Kidney capillary endothelial cell (primary cell): Measurements from ENCODE around the gene SH2D5.
"Not testable (repeated sequence)": the region's sequence is repeated elsewhere in the genome, so short reads cannot be mapped to it uniquely, and the experiment has no call there.

Experiments used
- DNase-seq: peaks from one replicate; pipeline ENCODE4 v3.0.0-alpha.2; 2018; ENCODE audit warnings: low spot score

SH2D5 gene

DNA sequence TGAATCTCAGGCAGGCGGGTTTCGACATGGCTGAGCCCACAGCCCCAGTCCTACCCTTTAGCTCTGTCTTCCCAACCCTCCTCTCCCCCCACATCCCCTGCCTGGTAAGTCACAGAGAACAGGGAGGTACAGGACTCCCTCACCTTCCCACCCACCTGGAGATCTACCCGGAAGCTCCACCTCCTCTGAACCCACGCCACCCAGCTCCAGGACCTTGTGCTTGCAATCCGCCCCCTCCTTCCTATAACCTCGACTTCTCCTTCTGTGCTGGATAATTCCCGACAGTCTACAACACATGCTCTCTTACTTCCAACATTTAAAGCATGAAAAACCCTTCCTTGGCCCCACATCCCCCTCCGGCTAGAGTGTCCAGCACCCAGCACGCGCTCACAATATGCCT is 37.0 kb downstream of the SH2D5 start:
- DNase-seq = no peak

DNA sequence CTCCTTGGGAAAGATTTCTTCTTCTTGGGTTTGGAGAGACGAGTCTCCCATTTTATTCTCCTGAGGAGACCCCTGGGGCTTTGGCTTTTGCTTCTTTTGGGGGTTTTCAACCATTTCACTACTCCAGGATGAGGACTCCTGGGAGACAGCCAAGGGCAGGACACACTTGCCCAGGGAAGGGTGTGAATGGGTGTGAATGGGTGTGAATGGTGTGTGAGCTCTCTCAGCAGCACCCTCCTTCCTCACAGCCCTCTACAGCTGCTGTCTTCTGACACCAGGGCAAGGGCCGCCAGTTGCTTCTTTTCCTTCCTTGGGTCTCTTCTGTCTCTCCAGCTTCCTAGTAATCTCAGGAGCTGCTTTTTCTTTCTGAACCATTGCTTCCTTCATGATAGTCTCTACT is 38.9 kb downstream of the SH2D5 start:
- no peak for DNase-seq

DNA sequence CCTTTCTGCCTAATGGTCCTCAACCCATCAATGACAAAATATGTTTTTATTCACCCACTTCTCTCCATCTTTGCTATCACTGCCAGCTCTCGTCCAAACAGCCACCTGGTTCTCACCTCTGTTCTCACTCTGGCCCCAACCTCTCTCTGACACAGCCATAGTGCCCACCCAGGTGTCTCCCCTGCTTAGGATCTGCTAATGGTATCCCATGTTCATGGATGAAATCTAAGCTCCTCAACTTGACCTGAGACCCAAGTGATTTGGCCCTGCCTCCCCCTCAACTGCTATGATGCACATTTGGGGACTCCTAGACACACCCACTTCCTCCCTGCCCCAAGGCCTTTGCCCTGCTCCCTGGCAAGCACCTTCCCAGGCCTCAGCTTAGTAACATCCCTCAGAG is 40.6 kb downstream of the SH2D5 start:
- no peak for DNase-seq

DNA sequence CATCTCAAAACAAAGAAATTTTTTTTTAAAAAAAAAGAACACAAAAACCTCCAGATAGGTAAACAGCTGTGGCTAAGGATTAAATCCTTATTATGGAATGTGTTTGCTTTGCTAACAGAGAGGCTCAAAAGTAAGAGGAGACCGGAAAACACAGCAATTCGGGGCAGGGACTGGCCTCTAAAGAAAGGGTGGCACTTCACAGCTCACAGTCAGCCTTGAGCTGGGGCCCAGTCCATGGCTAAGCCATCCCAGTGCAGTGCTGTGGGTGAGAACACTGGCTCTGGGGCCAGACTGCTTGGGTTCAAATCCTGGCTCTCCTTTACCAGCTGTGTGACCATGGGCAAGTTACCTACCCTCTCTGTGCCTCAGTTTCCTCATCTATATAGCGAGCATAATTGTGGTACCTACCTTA is 42.9 kb downstream of the SH2D5 start:
- DNase-seq = no peak

DNA sequence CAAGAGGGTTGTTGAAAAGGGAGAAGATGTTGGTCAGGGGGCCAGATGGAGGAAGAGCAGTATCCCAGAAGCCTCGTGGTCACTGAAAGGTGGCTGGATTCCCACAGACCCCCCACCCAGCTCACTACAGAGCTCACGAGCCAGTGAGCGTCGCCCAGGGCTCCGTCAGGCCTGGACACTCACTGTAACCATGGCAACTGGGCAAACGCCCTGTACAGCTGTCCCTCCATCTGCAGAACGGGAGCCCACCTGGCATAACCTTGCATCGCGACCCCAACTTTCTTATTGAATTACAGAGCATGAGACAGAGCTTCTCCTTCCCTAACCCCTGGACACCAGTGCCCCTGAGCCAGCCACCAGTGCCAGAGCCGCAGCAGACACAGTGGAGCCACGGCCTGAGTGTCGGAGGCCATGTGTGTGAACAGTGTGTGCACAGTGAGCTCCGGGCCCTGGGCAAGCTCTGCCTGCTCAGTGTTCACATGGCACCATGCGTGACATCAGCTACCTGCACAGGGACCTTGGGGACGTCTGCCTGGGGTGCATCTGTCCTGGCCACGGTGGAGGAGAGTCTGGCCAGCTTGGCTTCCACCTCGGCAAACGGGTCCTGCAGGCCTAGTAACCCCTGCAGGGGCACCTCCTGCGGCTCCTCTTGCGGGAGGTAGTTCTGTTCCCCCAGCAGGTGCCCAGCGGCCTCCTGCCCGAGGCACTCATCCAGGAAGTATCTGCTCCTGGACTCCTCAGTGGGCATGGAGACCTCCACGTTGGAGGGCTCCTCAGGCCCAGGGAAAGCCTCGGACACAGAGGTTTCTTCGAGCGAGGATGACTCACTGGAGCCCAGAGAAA is 45.4 kb downstream of the SH2D5 start:
- DNase-seq = no peak

DNA sequence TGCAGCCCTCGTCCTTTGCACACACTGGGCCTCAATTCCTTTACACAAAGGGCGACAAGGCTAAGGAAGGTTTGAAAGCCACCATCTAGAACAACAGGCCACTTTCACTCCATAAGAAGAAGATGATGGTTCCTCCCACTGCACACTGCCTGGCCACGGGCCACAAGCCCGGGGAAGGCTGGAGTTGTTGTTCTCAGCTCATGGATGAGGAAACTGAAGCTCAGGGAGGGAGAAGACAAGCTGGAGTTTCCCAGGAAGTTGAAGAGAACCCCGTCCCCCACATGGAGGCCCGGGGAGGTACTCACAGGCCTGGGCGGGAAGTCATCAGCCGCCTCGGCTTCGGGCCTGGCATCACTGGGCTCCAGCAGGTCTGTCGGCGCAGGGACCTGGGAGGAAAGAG is 46.8 kb downstream of the SH2D5 start:
- no peak for DNase-seq

DNA sequence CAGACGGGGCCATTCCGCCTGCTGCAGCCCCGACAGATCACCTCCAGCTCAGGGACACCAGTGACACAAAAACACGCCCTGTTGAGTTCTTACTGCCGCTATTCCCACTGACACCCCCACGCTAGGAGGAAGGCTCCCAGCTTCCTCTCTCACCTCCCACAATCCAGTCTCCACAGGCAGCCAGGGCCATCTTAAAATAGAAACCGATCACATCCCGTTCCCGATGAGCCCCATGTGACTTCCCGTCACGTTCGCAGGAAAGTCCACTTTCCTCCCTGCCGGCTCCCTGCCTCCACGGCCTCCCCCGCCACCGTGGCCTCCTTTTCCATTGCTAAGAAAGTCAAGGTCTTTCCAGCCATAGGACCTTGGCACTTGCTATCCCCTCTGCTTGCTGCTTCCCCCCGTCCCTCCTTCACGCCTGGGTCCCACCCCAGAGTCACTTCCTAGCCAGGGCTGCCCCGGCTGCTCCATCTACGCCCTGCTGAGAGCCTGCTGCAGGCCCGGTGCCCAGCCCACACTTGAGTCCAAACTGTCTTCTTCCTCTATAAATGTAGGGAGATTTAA is 47.3 kb downstream of the SH2D5 start:
- peak; percentile 60 for DNase-seq

DNA sequence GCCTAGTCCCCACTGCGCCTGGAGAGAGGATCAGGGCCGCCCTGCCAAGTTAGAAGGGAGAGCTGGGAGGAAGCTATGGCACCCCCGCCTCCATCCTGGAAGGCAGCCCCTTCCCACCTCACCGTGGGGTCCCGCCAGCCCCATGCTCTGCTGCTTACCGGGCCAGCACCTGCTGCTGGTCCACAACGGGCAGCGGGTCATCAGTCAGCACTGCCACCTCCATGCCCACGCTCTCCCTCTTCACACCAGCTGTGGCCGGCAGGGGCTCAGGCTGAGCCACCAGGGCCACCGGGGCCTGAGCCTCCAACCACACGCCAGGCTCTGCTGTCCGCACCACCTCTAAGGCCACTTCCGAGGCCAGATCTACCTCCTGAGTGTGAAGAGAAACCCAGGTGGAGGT is 47.9 kb downstream of the SH2D5 start:
- peak; percentile 10 for DNase-seq

DNA sequence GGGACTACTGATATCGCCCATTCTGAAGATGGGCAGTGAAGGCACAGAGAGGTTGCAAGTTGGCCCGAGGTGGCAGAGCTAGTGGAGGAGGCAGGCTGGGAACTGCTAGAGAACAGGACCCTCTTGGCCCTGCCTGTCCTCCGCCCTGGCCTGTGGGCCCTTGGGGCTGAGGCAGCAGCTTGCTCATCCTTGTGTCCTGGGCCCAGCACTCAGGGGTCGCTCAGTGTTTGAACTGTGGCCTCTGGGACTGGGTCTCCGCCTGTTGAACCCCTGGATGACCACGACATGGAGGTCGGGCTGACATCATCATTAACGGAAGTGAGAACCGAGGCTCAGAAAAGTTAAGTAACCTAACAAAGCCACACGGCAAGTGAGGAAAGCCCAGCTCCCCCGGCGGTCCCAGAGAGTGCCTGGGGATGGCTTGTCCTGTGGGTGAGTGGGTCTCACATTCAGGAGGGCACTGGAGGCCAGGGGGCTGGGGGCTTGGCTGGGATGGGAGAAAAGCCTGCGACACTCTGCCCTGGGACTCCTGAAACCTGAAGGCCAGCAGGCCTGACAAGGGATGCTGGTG is 48.4 kb downstream of the SH2D5 start:
- DNase-seq = no peak

DNA sequence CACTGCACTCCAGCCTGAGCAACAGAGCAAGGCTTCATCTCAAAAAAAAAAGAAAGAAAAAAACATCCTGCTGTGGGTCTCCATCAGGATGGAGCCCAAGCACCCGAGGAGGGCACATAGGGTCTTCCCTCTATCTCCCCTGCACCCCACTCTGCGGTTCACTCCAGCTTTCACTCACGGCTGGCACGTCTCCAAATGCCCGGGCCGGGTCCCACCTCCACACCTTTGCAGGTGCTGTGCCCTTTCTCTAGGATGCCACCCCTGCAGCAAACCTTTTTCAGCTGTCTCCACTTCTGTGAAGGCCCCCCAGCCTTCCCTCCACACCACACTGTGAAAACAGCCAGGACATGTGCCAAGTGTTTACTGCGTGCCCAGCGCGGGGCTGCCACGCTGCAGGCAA is 48.9 kb downstream of the SH2D5 start:
- DNase-seq = no peak

DNA sequence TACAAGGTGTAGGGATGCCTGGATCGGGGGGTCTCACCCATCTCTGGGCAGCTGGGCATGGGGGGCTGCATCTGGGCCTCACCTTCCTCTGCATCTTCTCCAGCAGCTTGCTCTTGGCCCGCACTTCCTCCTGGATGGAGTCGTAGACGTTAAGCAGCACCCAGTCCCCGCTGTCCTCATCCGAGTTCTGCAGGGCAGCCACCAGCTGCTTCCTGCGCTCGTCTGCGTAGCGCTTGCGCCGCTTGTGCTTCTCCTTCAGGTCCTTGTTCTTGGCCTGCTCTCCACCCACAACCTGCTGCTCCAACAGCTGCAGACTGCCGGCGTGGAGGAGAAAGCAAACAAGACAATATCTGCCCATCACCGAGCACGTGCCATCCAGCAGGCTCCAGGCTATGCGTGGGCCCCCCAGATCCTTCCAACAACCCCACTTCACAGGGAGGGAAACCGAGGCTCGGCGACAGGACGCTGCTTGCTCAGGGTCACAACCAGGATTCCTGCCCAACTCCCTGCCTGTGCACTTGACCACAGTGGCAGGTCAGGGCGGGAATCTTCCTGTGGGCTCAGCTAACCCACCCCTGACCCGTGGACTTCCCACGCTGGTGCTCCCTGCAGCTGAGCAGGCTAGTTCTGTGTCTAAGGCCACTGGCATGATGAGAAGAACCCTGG is 49.8 kb downstream of the SH2D5 start:
- no peak for DNase-seq

DNA sequence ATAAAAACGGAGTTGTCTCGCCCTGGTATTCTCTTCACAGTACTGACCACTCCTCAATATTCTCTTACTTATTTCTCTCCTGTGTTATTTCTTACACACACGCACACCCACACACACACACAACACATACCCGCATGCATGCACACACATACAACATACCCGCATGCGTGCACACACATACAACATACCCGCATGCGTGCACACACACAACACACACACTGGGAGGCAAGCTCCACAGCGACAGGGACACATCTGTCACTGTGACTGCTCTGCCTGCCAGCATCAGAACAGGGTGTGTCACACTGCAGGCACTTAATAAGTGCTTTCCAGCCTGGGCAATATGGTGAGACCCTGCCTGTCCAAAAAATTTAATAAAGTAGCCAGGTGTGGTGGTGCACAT is 50.5 kb downstream of the SH2D5 start:
- no peak for DNase-seq

DNA sequence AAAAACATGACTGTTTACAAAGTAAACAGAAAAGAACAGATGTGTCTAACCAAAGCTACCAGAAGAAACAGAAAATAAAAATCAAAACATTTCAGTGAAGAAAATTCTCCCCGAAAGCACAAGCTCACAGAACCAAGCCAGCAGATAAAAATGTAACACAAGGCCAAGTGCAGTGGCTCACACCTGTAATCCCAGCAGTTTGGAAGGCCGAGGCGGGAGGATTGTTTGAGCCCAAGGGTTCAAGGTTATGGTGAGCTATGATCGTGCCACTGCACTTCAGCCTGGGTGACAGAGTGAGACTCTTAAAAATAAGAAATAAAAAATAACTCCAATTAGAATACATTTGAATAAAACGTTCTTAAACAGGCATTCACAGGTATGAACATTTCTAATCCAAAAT is 52.2 kb downstream of the SH2D5 start:
- no peak for DNase-seq

DNA sequence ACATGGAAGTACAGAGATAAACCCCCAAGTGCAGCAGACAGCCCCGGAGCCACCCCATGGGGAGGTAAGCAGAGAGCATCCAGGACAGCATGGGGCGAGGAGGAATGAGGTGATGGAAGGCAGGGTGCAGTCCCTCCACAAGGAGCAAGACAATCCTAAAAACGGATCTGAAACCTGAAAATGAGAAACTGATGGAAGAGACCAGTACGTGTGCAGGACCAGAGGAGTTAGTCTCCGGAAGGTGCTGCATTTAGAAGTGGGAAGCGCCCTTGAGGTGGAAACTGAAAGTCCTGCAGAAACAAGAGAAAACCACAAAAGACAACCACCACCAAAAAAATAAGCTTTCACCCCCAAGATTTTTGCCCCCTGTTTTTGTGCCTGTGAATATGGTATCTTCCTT is 53.9 kb downstream of the SH2D5 start:
- DNase-seq = no peak

DNA sequence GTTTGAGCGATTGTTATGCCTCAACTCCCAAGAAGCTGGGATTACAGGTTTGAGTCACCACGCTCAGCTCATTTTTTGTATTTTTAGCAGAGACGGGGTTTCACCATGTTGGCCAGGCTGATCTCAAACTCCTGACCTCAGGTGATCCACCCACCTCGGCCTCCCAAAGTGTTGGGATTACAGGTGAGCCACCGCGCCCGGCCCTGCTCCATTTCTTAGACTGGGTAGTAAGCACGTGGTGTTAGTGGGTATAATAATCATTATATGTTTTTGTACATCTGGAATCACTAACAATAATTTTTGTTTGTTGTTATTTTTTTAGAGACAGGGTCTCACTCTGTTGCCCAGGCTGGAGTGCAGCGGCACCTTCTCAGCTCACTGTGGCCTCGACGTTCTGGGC is 58.9 kb downstream of the SH2D5 start:
- DNase-seq = not testable (repeated sequence)

DNA sequence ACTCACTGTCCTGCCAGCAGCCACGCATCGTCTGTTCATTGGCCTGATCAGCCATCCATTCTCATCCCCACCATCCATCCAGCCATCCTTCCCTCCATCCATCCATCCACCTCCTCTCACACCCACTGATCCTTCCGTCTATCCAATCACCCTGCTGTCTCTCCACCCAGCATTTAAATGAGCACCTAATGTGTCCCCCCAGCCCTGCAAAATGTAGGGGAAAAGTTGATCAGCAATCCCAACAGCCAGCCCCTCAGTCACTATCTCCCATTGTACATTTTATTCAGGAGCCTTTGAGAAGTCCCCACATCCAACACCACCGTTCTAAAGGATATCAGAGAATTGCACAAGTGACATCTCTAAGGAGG is 60.3 kb downstream of the SH2D5 start:
- no peak for DNase-seq

DNA sequence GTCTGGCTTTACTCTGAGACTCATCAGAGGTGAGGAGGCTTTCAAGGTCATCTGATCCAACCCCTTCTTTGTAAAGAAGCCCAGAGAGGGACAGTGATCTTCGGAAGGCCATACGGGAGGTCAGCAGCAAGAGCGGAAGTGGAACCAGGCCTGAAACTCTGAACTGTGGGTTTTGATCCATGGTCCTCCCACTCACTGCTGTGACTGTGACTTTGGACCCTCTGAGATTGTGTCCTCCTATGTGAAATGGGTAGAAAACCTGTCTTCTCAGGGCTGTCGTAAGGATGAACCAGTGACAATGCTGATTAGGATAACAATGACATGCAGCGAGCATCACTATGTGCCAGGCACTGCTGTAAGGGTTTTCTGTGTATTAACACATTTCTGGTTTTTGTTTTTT is 61.6 kb downstream of the SH2D5 start:
- DNase-seq = no peak
